ENCODE data around the gene TRMO. TPM values are rescaled to one million over a fixed set of nuclear protein-coding genes. Genes with fewer than 3 reads are reported as not detected.
"Not testable (repeated sequence)": the region's sequence is repeated elsewhere in the genome, so short reads cannot be mapped to it uniquely, and the experiment has no call there.

Gene TRMO
- 22.5 and 29.8 TPM in 2 replicates for total RNA-seq (2014; rRNA removed; shearing (Covaris generic))

- peak; percentile 98 for DNase-seq (ENCODE audit: low spot score)
Observed at GRCh38 chr9:97921959-97922724, at the start of gene TRMO. Gene TRMO, minus strand, starts transcription at chr9:97922500. Its CDS starts 7 bp downstream, at chr9:97922493.

GRCh38 chr9:97970165-97970564, 47.9 kb upstream of the TRMO start:
- DNase-seq (ENCODE audit: low spot score), result no peak

- no peak for DNase-seq (ENCODE audit: low spot score)
Observed at GRCh38 chr9:97969014-97969413, 46.7 kb upstream of the TRMO start.

- DNase-seq (ENCODE audit: low spot score), result no peak
Observed at GRCh38 chr9:97966493-97966892, 44.2 kb upstream of the TRMO start.

- no peak for DNase-seq (ENCODE audit: low spot score)
Observed at GRCh38 chr9:97964901-97965300, 42.6 kb upstream of the TRMO start.

- DNase-seq (ENCODE audit: low spot score), result no peak
Observed at GRCh38 chr9:97963232-97963631, 40.9 kb upstream of the TRMO start.

GRCh38 chr9:97962575-97962974, 40.3 kb upstream of the TRMO start:
- DNase-seq (ENCODE audit: low spot score), result no peak

- DNase-seq (ENCODE audit: low spot score), result no peak
Observed at GRCh38 chr9:97962136-97962535, 39.8 kb upstream of the TRMO start.

- DNase-seq (ENCODE audit: low spot score), result no peak
Observed at GRCh38 chr9:97961361-97961760, 39.1 kb upstream of the TRMO start.

GRCh38 chr9:97960678-97961328, 38.5 kb upstream of the TRMO start:
- DNase-seq (ENCODE audit: low spot score), result not testable (repeated sequence)

- DNase-seq (ENCODE audit: low spot score), result no peak
Observed at GRCh38 chr9:97959585-97959984, 37.3 kb upstream of the TRMO start.

GRCh38 chr9:97958812-97959511, 36.7 kb upstream of the TRMO start:
- DNase-seq (ENCODE audit: low spot score), result no peak

- no peak for DNase-seq (ENCODE audit: low spot score)
Observed at GRCh38 chr9:97956331-97956730, 34.0 kb upstream of the TRMO start.

- peak; percentile 68 for DNase-seq (ENCODE audit: low spot score)
Observed at GRCh38 chr9:97954550-97954989, 32.3 kb upstream of the TRMO start.

- not testable (repeated sequence) for DNase-seq (ENCODE audit: low spot score)
Observed at GRCh38 chr9:97950873-97951272, 28.6 kb upstream of the TRMO start.

GRCh38 chr9:97947094-97947493, 24.8 kb upstream of the TRMO start:
- DNase-seq (ENCODE audit: low spot score), result not testable (repeated sequence)

GRCh38 chr9:97945470-97945869, 23.2 kb upstream of the TRMO start:
- DNase-seq (ENCODE audit: low spot score), result not testable (repeated sequence)

GRCh38 chr9:97944612-97945011, 22.3 kb upstream of the TRMO start:
- DNase-seq (ENCODE audit: low spot score), result no peak

- no peak for DNase-seq (ENCODE audit: low spot score)
Observed at GRCh38 chr9:97943308-97943855, 21.1 kb upstream of the TRMO start.

- DNase-seq (ENCODE audit: low spot score), result no peak
Observed at GRCh38 chr9:97941323-97941722, 19.0 kb upstream of the TRMO start.

- DNase-seq (ENCODE audit: low spot score), result no peak
Observed at GRCh38 chr9:97940741-97941140, 18.4 kb upstream of the TRMO start.

GRCh38 chr9:97940233-97940632, 17.9 kb upstream of the TRMO start:
- no peak for DNase-seq (ENCODE audit: low spot score)

Data from A172 (cell line).